Hippocampal formation (tissue), 2 donors: ENCODE data around the gene SLC18A3.

Source experiments
- DNase-seq, 2 donors: peaks; one replicate each; lab custom pipeline; 2025; lab: John Stamatoyannopoulos, UW

The SLC18A3 gene

DNA sequence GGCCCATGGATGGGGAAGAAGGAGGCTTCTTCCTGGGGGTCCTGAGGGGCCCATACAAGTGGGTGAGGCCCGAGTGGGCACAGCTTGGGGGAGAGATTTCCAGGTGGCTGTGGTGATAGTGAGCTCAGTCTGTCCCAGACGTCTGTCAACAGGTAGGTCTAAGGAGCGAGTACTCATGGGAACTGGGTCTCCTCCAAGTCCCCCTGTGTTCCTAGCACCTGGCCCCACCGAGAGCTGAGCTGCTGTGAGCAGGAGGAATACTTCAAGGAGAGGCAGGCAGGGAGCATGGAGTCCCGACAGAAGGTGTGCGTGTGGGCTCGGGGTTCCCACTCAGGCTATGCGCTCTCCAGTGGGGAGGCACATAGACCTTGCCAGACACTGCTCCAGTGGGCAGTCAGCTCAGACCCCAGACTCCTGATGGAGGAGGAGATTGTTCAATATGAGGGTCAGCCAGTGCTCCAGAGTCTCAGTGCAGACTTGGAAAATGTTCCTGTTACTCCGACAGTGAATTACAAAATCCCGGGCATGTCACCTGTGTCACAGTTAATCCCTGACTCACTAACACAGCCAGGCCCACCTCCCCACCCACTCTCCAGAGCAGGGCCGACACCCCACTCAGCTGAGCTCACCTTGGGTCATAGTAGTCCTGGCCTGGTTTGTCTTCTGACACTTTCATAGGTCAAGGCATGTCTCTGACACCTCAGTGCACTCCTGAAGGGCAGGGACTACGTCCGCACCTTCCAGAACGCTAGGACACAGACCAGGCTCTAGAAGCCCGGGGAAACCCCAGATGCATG, 41.1 kb downstream of the SLC18A3 start:
- DNase-seq: no peak

- no peak for DNase-seq
These were observed 41.8 kb downstream of the SLC18A3 start for GRCh38 chr10:49651917-49652316.

DNA sequence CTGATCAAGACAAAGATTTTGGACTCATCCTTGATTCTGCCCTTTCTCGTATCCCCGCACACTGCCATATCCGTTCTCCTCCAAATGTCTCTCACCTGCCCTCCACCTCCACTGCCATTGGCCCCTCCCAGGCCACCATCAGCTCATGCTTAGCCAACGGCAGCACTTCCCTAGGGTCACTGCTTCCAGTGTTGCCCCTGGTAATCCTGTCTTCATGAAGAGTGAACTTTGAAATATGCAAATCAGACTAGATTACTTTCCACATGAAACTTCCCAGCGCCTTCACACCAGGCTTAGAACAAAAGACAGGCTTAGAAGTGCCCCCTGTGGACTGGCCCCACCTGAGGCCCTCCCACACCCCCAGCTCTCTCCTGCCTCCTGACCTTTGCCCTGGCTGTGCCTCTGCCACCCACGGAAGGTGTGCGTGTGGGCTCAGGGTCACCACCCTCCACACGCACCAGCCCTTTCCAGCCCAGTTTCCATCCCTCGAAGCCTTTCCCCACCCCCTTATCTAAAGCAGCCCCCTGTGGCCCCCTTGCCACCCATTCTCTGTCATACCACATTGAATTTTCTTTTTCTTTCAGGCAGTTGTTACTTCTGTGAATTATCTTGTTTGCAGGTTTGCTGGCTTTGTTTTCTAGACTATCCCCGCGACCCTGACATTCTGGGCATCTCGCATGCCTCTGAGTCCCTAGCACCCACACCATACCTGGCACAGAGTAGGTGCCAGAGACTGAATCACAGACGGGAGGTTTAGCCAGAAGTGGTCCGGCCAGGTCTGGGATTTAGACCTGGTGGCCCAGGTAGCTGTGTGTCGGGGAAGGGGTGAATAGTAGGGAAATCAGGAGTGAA, 42.5 kb downstream of the SLC18A3 start:
- no peak for DNase-seq

- no peak for DNase-seq
These were observed 43.3 kb downstream of the SLC18A3 start for GRCh38 chr10:49653273-49653929.

- DNase-seq: no peak
These were observed 44.1 kb downstream of the SLC18A3 start for GRCh38 chr10:49654036-49654693.

DNA sequence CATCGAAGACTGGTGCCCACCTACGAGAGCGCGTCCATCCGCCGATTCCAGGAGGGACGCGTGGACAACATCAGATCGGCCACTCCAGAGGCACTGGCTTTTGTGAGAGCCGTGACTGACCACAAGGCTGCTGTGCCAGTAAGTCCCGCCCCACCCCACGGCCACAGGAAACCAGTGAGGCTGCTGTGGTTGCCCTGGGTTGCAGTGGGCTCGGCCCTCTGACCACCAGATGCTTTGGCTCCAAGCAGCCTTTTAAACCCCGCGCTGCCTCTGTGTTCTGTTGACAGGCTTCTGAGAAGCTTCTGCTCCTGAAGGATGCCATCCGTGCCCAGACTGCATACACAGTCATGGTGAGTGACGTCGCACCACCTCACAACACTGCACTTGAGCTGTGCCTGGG, 45.0 kb downstream of the SLC18A3 start:
- DNase-seq: no peak

DNA sequence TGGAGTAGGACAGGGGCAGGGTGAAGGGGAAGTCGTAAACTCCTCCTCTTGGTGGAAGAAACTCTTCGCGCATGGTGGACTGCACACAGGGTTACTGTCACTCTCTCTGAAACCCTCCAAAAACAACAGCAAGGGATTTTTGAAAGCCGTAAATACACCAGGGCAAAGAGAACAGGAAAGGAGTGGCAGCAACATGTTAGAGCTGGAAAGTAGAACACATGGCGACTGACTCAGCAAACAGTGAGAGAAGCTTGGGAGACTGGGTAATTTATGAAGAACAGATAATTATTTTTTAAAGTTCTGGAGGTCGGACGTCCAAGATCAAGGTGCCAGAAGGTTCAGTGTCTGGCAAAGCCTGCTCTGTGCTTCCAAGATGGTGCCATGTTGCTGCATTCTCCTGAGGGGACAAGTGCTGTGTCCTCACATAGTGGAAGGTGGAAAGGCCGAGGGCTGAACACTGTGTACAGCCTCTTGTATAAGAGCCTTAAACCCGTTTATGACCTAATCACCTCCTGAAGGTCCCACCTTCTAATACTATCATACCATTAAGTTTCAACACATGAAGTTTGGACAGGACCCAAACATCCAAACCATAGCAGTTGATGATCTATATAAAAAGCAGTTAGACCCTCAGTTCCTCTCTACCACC, 46.9 kb downstream of the SLC18A3 start:
- DNase-seq: no peak

- no peak for DNase-seq
These were observed 47.5 kb downstream of the SLC18A3 start for GRCh38 chr10:49657606-49658005.

DNA sequence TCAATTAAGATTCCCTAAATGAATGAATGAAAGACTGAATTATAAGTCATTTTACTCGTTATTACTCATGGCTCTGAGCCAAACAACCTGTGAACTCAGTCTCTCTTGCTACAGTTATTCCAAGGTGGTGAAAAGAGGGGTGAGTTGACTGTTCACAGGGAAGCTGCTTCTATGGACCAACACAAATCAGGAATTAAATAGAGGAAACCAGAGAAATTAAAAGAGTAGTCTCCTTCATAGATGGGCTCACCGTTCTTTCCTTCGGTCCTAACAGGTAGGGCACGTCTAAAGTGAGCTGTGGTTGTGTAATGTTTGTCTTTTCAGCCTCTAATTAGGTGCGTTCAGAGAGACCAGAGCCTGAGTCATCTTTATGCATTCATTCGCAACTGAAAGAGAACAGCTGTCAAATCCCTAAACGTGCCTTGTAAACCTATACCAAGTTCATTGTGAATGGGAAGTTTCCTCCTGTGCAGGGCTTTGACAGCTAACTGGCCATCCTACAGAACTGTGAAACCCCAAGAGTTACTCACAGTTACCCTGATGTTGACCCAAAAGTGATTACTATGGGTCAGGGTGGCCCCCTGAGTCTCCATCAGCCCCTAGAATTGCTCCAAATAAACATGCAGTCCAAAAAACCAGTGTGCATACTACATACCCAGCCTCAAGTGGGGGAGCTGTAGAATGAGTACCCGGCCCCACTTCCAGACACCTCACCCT, 51.2 kb downstream of the SLC18A3 start:
- no peak for DNase-seq
